Measurements from ENCODE around the gene COX20. TPM values are rescaled to one million over a fixed set of nuclear protein-coding genes. Genes with fewer than 3 reads are reported as not detected.

Gene COX20
- total and polyA plus RNA-seq, 2 of the 13 experiments (the other 11 are each of a cell fraction or from before 2014, with no cell fraction given), result 34.4 to 95.8 TPM

DNA sequence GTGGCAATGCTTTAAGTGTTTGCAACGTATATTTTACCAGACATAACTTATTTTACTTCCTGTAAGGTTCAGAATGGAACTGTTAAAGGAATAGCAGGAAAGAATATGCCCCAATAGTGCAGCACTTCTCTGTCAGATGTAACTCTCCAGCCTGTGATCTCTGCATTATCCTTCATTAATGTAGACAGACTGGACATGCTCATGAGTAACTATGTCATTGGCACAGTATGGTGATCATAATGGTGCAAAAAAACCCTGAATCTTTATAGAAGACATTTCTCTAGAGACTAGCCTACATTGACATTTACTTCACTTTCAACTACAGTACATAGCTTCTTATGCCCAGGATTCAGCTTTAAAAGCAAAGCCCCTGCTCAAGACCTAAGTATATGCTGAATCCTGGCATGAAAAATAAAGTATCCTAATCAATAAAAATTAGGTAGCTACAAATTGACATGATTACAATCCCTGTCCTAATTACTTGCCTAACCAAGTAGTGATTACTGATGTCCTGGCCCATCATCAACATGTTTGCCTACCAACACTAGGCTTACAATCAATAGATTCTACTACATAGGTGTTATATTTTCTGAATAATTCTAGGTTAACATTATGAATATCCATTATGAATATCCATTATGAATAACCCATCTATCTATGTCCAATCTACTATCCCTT is 13.9 kb downstream of the COX20 start (continued):
- TF ChIP-seq, protein P1, sequence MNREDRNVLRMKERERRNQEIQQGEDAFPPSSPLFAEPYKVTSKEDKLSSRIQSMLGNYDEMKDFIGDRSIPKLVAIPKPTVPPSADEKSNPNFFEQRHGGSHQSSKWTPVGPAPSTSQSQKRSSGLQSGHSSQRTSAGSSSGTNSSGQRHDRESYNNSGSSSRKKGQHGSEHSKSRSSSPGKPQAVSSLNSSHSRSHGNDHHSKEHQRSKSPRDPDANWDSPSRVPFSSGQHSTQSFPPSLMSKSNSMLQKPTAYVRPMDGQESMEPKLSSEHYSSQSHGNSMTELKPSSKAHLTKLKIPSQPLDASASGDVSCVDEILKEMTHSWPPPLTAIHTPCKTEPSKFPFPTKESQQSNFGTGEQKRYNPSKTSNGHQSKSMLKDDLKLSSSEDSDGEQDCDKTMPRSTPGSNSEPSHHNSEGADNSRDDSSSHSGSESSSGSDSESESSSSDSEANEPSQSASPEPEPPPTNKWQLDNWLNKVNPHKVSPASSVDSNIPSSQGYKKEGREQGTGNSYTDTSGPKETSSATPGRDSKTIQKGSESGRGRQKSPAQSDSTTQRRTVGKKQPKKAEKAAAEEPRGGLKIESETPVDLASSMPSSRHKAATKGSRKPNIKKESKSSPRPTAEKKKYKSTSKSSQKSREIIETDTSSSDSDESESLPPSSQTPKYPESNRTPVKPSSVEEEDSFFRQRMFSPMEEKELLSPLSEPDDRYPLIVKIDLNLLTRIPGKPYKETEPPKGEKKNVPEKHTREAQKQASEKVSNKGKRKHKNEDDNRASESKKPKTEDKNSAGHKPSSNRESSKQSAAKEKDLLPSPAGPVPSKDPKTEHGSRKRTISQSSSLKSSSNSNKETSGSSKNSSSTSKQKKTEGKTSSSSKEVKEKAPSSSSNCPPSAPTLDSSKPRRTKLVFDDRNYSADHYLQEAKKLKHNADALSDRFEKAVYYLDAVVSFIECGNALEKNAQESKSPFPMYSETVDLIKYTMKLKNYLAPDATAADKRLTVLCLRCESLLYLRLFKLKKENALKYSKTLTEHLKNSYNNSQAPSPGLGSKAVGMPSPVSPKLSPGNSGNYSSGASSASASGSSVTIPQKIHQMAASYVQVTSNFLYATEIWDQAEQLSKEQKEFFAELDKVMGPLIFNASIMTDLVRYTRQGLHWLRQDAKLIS (CRISPR knock-in tag; IDR thresholded peaks at IDR 0.05), result no peak
- TF ChIP-seq GFI1 (CRISPR knock-in tag; IDR thresholded peaks at IDR 0.05; ENCODE audit: borderline replicate concordance) (no peak), MLLT10 (CRISPR knock-in tag; IDR thresholded peaks at IDR 0.05) (no peak), MED13 (CRISPR knock-in tag; IDR thresholded peaks at IDR 0.05) (no peak), POLR2AphosphoS5 (IDR thresholded peaks at IDR 0.05; ENCODE audit: low read depth, low read length) (peak; percentile 55; the same call in 1 of the 2 replicates)

DNA sequence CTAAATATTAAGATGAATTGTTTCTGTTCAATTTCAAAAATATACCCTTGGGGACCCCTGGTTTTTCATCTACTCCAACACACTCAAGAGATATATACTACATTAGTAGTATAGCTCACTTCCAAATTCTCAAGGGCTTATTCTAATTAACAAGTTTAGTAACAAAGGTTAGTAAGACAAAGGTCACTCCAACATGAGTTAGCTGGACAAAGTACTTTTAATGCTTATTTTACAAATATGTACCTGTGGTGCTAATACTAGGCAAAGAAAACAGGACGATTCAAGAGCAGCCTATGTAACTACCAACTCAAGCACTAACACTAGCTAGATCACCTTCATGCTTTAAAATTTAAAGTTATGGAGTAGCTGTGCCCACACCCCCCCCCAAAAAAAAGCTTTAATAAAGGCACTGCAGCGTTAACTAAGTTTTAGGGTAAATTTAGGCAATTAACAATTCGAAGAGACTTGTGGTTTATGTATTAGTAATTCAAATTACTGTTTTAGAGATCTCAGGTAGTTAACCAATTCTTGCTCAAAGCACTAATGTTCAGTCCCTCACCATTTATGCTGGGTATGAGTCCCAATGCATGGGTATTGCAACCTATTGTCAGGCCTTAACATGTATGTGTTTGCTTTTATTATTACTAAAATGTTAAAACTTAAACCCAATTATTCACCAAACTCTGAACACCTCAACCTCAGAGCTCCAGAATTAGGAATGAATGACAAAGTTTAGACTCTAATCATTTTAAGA is 14.8 kb downstream of the COX20 start:
- FAIRE-seq, result no peak
- peak; percentile 14 for ATAC-seq
- no TSS peak for BruUV-seq (replicated peaks)
- no peaks in the 10 kb centered on the region for H3K27me3 ChIP-seq (ENCODE audit: control insufficient read depth in 1 of 2, insufficient read depth in 2 of 2, low read length in 2 of 2)
- H2AFZ ChIP-seq (ENCODE audit: low read length), result no peak overlapping the region
- in situ Hi-C loops (cut with HindIII; ENCODE audit: extremely low pct_ligation_motif_present, low pct_unique_long_range_greater_than_20kb), result no loop called here
- CTCF ChIA-PET (ENCODE audit: low intra/inter-chr PET ratio, low total read pairs), result no interaction called here
- DNase-seq (ENCODE audit: low spot score), result no peak
- POLR2A ChIA-PET, result interaction anchor here (0.7 to 3.9 kb wide), 3 partner anchors 12 to 119 kb away, joined by 3 to 27 read pairs (median 14); partner anchors contain the start of gene COX20
- intact Hi-C loops (cut with micrococcal nuclease; ENCODE audit: unreplicated experiment), result no loop called here
- H3K4me3 ChIP-seq (replicated peaks in 1 of 3; ENCODE audit: insufficient read depth in 1 of 3, low read depth in 2 of 3, low read length in 3 of 3), result no peak overlapping the region
- no peak overlapping the region for H3K9ac ChIP-seq (ENCODE audit: insufficient read depth, low read depth, low read length)
- H3K79me2 ChIP-seq (ENCODE audit: insufficient read depth, low read length), result peaks cover 9% of the 10 kb centered on the region
- H4K20me1 ChIP-seq (ENCODE audit: insufficient read depth, low read length), result peaks cover 6% of the 10 kb centered on the region
- no peak overlapping the region for H3K4me2 ChIP-seq (ENCODE audit: low read depth, low read length)
- peaks cover 12% of the 10 kb centered on the region; the same call in 1 of the 2 replicates for H3K4me1 ChIP-seq (ENCODE audit: insufficient read depth, low read length)
- peak overlapping the region; percentile 6 for H3K27ac ChIP-seq (ENCODE audit: extremely low read length, insufficient read depth, low read length)
- 77% methylated on average over 3 of the region's 3 CpGs for WGBS (ENCODE audit: low lambda C conversion rate)
- H3K36me3 ChIP-seq (replicated peaks in 1 of 2; ENCODE audit: control insufficient read depth in 1 of 2, insufficient read depth in 2 of 2, low read length in 2 of 2), result peaks cover 8 to 54% of the 10 kb centered on the region in 2 experiments
- H3K9me3 ChIP-seq (ENCODE audit: low read length), result no peaks in the 10 kb centered on the region
- TF ChIP-seq POLR2AphosphoS2 (IDR thresholded peaks at IDR 0.05; ENCODE audit: low read depth, low read length), result peak; percentile 27; the same call in 1 of the 2 replicates
- peak; percentile 54; the same call in 1 of the 2 replicates for TF ChIP-seq PPARG (CRISPR knock-in tag; conservative IDR thresholded peaks at IDR 0.05)
- TF ChIP-seq POLR2A (IDR thresholded peaks at IDR 0.05; ENCODE audit: insufficient read depth in 1 of 2, low read depth in 2 of 2, low read length in 2 of 2), result peak in 1 of 2 experiments; percentile 53; a peak in 1 of 4 replicates
- TF ChIP-seq POLR2G (IDR thresholded peaks at IDR 0.05; ENCODE audit: low read depth, low read length), result peak; percentile 57
- no peak for TF ChIP-seq ZFY (CRISPR knock-in tag; IDR thresholded peaks at IDR 0.05)
- peak; percentile 84 for TF ChIP-seq RBM22 (optimal IDR thresholded peaks at IDR 0.05; ENCODE audit: low read length)
- TF ChIP-seq, protein P2, sequence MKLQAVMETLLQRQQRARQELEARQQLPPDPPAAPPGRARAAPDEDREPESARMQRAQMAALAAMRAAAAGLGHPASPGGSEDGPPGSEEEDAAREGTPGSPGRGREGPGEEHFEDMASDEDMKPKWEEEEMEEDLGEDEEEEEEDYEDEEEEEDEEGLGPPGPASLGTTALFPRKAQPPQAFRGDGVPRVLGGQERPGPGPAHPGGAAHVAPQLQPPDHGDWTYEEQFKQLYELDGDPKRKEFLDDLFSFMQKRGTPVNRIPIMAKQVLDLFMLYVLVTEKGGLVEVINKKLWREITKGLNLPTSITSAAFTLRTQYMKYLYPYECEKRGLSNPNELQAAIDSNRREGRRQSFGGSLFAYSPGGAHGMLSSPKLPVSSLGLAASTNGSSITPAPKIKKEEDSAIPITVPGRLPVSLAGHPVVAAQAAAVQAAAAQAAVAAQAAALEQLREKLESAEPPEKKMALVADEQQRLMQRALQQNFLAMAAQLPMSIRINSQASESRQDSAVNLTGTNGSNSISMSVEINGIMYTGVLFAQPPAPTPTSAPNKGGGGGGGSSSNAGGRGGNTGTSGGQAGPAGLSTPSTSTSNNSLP (IDR thresholded peaks at IDR 0.05; ENCODE audit: low read depth, low read length), result no peak
- peak; percentile 26; the same call in 1 of the 2 replicates for TF ChIP-seq RBFOX2 (IDR thresholded peaks at IDR 0.05; ENCODE audit: low read depth, low read length)

Measured in HepG2 (cell line).